Adrenal gland (tissue), 5 donors: ENCODE results near the gene FKBP2.

ENCODE experiments used
- POLR2A ChIP-seq, 2 donors: fragments of 450-650 bp; IDR thresholded peaks; one replicate each; pipeline ENCODE4 v1.6.1; 2017; ENCODE audit warnings: antibody characterized with exemption in 2 of 2, mild to moderate bottlenecking in 2 of 2, moderate library complexity in 1 of 2
- TF ChIP-seq, protein P1 (sequence below), 6 experiments: fragments of 450-650 bp in 4 of 6; fragments of 200-600 bp in 2 of 6; sonication (generic) in 1 of 6; IDR thresholded peaks; 1 replicate in 5 of 6; 2 replicates in 1 of 6; pipeline versions ENCODE4 v1.5.1 to v1.8.0; 2016 to 2021; ENCODE audit warnings: antibody characterized with exemption in 6 of 6, mild to moderate bottlenecking in 2 of 6, moderate library complexity in 1 of 6
- donor health status: DM: no; HTN: no; CAD: no.

DNA sequence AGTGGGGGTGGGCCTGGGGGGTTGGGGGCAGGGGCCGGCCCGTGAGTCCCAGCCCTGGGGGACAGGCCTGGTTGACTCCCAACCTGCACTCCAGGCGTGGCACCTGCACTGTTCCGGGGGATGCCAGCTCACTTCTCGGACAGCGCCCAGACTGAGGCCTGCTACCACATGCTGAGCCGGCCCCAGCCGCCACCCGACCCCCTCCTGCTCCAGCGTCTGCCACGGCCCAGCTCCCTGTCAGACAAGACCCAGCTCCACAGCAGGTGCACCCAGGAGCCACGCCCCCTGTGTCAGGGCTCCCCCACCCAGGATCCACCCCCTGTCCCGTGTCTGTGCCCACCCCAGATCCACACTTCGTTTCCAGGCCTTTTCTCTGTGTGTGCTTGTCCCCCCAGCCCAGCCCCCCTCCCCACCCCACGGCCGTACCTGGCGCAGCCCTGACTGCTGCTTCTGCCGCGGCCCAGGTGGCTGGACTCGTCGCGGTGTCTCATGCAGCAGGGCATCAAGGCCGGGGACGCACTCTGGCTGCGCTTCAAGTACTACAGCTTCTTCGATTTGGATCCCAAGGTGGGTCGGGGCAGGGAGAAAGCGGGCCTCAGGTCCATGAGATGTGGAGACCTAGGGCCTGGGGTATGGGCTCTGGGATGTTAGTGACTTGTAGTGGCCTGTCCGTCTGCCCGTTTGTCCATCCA is 29.6 kb upstream of the FKBP2 start:
- TF ChIP-seq, protein P1, sequence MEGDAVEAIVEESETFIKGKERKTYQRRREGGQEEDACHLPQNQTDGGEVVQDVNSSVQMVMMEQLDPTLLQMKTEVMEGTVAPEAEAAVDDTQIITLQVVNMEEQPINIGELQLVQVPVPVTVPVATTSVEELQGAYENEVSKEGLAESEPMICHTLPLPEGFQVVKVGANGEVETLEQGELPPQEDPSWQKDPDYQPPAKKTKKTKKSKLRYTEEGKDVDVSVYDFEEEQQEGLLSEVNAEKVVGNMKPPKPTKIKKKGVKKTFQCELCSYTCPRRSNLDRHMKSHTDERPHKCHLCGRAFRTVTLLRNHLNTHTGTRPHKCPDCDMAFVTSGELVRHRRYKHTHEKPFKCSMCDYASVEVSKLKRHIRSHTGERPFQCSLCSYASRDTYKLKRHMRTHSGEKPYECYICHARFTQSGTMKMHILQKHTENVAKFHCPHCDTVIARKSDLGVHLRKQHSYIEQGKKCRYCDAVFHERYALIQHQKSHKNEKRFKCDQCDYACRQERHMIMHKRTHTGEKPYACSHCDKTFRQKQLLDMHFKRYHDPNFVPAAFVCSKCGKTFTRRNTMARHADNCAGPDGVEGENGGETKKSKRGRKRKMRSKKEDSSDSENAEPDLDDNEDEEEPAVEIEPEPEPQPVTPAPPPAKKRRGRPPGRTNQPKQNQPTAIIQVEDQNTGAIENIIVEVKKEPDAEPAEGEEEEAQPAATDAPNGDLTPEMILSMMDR (IDR thresholded peaks at IDR 0.05): no peak
- no peak for TF ChIP-seq POLR2A (IDR thresholded peaks at IDR 0.05)
